DND-41 (cell line): ENCODE data around the gene AHNAK2.

Experiments
- CTCF ChIP-seq: IDR thresholded peaks from 2 replicates; pipeline ENCODE4 v1.5.1; 2012; ENCODE audit warnings: borderline replicate concordance, low read length, moderate library complexity, mild to moderate bottlenecking; ENCODE audit not compliant: poor library complexity, severe bottlenecking; ENCODE audit errors: extremely low read depth
- EZH2 ChIP-seq: IDR thresholded peaks from 3 replicates; pipeline ENCODE4 v1.6.1; 2012; ENCODE audit warnings: borderline replicate concordance, low read depth, mild to moderate bottlenecking, moderate library complexity, low read length, inconsistent platforms; ENCODE audit not compliant: severe bottlenecking

- TF ChIP-seq CTCF (no peak), EZH2 (no peak)
Observed at GRCh38 chr14:104969741-104970230, 8.4 kb downstream of the AHNAK2 start.
